Measurements from ENCODE around the gene FAU.
A peak's percentile ranks its signal among the peaks of the same experiment; 100 is the strongest.

Gene FAU

GRCh38 chr11:65136515-65137096 lies 14.7 kb upstream of the FAU start:
- no peak for DNase-seq (ENCODE audit: low spot score)
- in situ Hi-C loops (cut with MboI; ENCODE audit: low pct_unique_long_range_greater_than_20kb, low sequenced_read_pairs, unreplicated experiment), result no loop called here
- TF ChIP-seq CTCF (IDR thresholded peaks at IDR 0.05; ENCODE audit: extremely low read depth, insufficient read depth, missing control alignments), result no peak

GRCh38 chr11:65135633-65136145 lies 13.8 kb upstream of the FAU start:
- in situ Hi-C loops (cut with MboI; ENCODE audit: low pct_unique_long_range_greater_than_20kb, low sequenced_read_pairs, unreplicated experiment), result no loop called here
- TF ChIP-seq CTCF (IDR thresholded peaks at IDR 0.05; ENCODE audit: extremely low read depth, insufficient read depth, missing control alignments), result no peak
- no peak for DNase-seq (ENCODE audit: low spot score)

GRCh38 chr11:65134952-65135632 lies 13.2 kb upstream of the FAU start:
- in situ Hi-C loops (cut with MboI; ENCODE audit: low pct_unique_long_range_greater_than_20kb, low sequenced_read_pairs, unreplicated experiment), result no loop called here
- DNase-seq (ENCODE audit: low spot score), result peak; percentile 96
- no peak for TF ChIP-seq CTCF (IDR thresholded peaks at IDR 0.05; ENCODE audit: extremely low read depth, insufficient read depth, missing control alignments)

GRCh38 chr11:65134240-65134951 lies 12.5 kb upstream of the FAU start, which contains the start of gene SYVN1:
Gene SYVN1, minus strand, starts transcription at chr11:65134519. Its CDS starts 918 bp downstream, at chr11:65133601.
- TF ChIP-seq CTCF (IDR thresholded peaks at IDR 0.05; ENCODE audit: extremely low read depth, insufficient read depth, missing control alignments), result no peak
- in situ Hi-C loops (cut with MboI; ENCODE audit: low pct_unique_long_range_greater_than_20kb, low sequenced_read_pairs, unreplicated experiment), result no loop called here
- peak; percentile 91 for DNase-seq (ENCODE audit: low spot score)

GRCh38 chr11:65133724-65134123 lies 11.8 kb upstream of the FAU start:
- in situ Hi-C loops (cut with MboI; ENCODE audit: low pct_unique_long_range_greater_than_20kb, low sequenced_read_pairs, unreplicated experiment), result no loop called here

More at GRCh38 chr11:65133724-65134123, 11.8 kb upstream of the FAU start:
- DNase-seq (ENCODE audit: low spot score), result no peak
- no peak for TF ChIP-seq CTCF (IDR thresholded peaks at IDR 0.05; ENCODE audit: extremely low read depth, insufficient read depth, missing control alignments)
